ENCODE measurements around the gene TMEM132D.

The TMEM132D gene

DNA sequence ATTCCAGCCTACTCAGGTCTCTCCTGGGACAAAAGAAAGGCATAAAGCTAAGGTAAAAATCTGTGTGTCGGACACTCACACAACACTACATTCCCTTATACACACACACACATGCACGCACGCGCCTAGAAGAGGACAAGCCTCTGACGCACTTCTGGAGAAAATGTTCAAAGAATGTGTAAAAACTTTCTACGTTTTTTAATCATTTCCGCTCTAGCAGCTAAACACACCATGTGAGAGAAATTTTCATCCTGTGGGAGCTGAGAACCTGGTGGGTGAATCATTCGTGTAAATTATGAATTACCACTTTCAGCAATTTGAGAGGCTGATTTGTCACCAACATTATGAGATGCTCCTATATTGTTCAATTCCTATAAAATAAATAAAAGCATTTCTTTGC is 494.5 kb downstream of the TMEM132D start:
- H3K27me3 ChIP-seq (ENCODE audit: control insufficient read depth, insufficient read depth, low read length) = no peaks in the 10 kb centered on the region
- H3K36me3 ChIP-seq (ENCODE audit: control insufficient read depth, insufficient read depth, low read length) = no peaks in the 10 kb centered on the region
- no peaks in the 10 kb centered on the region for H3K9me3 ChIP-seq (ENCODE audit: control insufficient read depth, insufficient read depth, low read length)
- no peak overlapping the region for H3K9ac ChIP-seq (ENCODE audit: low read depth, low read length)
- no peak overlapping the region for H3K27ac ChIP-seq (ENCODE audit: low read depth, low read length)
- no peak overlapping the region for H3K4me3 ChIP-seq (ENCODE audit: low read depth, low read length)
- 0 out of 2 replicates have a peak, but pooled peaks cover 6% of the 10 kb centered on the region for H3K4me1 ChIP-seq (ENCODE audit: control insufficient read depth, insufficient read depth, low read length)

- no peak overlapping the region for H3K27ac ChIP-seq (ENCODE audit: low read depth, low read length)
- H3K9ac ChIP-seq (ENCODE audit: low read depth, low read length) = no peak overlapping the region
Observed at GRCh38 chr12:129404556-129404955, 499.3 kb downstream of the TMEM132D start.

DNA sequence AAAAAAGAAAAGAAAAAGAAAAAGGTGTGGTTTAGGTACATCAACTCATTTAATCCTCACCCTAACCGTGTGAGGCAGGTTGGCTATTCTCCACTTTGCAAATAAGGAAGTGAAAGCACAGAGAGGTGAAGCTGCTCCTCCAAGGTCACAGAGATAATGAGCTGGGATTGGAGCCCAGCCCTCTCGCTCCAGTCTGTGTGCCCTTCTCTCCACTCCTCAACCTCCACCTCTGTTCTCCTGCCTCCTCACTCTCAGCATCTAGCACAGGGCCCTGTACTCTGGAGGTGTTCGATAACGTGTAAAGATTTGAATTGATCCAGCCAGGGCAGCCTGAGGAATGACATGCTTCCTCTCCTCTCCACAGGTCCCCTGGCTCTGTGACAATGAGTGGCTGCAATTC is 502.3 kb downstream of the TMEM132D start:
- H3K27me3 ChIP-seq (ENCODE audit: control insufficient read depth, insufficient read depth, low read length) = no peaks in the 10 kb centered on the region
- H3K27ac ChIP-seq (ENCODE audit: low read depth, low read length) = no peak overlapping the region
- H3K9me3 ChIP-seq (ENCODE audit: control insufficient read depth, insufficient read depth, low read length) = no peaks in the 10 kb centered on the region
- no peak overlapping the region for H3K4me3 ChIP-seq (ENCODE audit: low read depth, low read length)
- H3K4me1 ChIP-seq (ENCODE audit: control insufficient read depth, insufficient read depth, low read length) = 0 out of 2 replicates have a peak, but pooled peaks cover 6% of the 10 kb centered on the region
- no peaks in the 10 kb centered on the region for H3K36me3 ChIP-seq (ENCODE audit: control insufficient read depth, insufficient read depth, low read length)
- no peak overlapping the region for H3K9ac ChIP-seq (ENCODE audit: low read depth, low read length)

More at GRCh38 chr12:129404556-129404955, 499.3 kb downstream of the TMEM132D start:
- no peaks in the 10 kb centered on the region for H3K27me3 ChIP-seq (ENCODE audit: control insufficient read depth, insufficient read depth, low read length)
- H3K4me1 ChIP-seq (ENCODE audit: control insufficient read depth, insufficient read depth, low read length) = 0 out of 2 replicates have a peak, but pooled peaks cover 6% of the 10 kb centered on the region
- H3K4me3 ChIP-seq (ENCODE audit: low read depth, low read length) = no peak overlapping the region
- H3K9me3 ChIP-seq (ENCODE audit: control insufficient read depth, insufficient read depth, low read length) = no peaks in the 10 kb centered on the region
- H3K36me3 ChIP-seq (ENCODE audit: control insufficient read depth, insufficient read depth, low read length) = no peaks in the 10 kb centered on the region

DNA sequence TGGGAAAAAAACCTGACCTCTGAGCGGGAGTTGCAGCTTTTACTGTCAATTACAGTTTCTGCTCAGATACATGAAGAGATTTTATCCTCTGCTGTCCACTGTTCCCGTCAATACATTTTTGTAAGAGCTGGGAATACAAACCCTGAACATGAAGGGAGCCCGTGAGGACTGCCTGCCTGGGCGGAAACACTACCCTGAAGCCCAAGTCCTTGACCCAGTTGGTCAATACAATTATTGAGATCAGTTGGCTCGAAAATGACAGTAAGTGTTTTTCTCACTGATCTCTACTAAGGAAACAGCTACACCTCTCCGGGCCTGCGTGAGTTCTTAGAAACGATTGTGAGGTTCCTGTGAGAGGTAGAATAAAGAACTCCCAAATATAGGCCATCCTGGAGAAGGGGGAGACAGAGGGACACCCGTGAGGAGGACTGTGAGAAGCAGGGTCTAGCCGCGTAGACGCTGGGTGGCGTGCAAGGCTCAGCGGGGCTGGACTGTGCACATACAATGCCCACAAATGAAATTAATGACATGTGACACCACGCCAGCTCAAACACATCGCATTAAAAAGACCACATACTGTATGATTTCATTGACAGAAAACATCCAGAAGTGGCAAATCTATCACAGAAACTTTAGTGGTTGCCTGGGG is 509.5 kb downstream of the TMEM132D start:
- Histone ChIP-seq H3K36me3 (ENCODE audit: control insufficient read depth, insufficient read depth, low read length) (no peaks in the 10 kb centered on the region), H3K27ac (ENCODE audit: low read depth, low read length) (no peak overlapping the region), H3K4me3 (ENCODE audit: low read depth, low read length) (no peak overlapping the region), H3K4me1 (ENCODE audit: control insufficient read depth, insufficient read depth, low read length) (no peaks in the 10 kb centered on the region), H3K9ac (ENCODE audit: low read depth, low read length) (no peak overlapping the region), H3K9me3 (ENCODE audit: control insufficient read depth, insufficient read depth, low read length) (no peaks in the 10 kb centered on the region), H3K27me3 (ENCODE audit: control insufficient read depth, insufficient read depth, low read length) (no peaks in the 10 kb centered on the region)

GRCh38 chr12:129393357-129393937 is 510.4 kb downstream of the TMEM132D start:
- H3K9ac ChIP-seq (ENCODE audit: low read depth, low read length) = no peak overlapping the region
- no peaks in the 10 kb centered on the region for H3K36me3 ChIP-seq (ENCODE audit: control insufficient read depth, insufficient read depth, low read length)
- H3K9me3 ChIP-seq (ENCODE audit: control insufficient read depth, insufficient read depth, low read length) = no peaks in the 10 kb centered on the region
- no peaks in the 10 kb centered on the region for H3K27me3 ChIP-seq (ENCODE audit: control insufficient read depth, insufficient read depth, low read length)
- H3K4me3 ChIP-seq (ENCODE audit: low read depth, low read length) = no peak overlapping the region
- H3K27ac ChIP-seq (ENCODE audit: low read depth, low read length) = no peak overlapping the region
- H3K4me1 ChIP-seq (ENCODE audit: control insufficient read depth, insufficient read depth, low read length) = no peaks in the 10 kb centered on the region

GRCh38 chr12:129385637-129385990 is 518.2 kb downstream of the TMEM132D start:
- no peak overlapping the region for H3K9ac ChIP-seq (ENCODE audit: low read depth, low read length)
- H3K4me1 ChIP-seq (ENCODE audit: control insufficient read depth, insufficient read depth, low read length) = peaks cover 17% of the 10 kb centered on the region
- H3K36me3 ChIP-seq (ENCODE audit: control insufficient read depth, insufficient read depth, low read length) = no peaks in the 10 kb centered on the region
- no peaks in the 10 kb centered on the region for H3K27me3 ChIP-seq (ENCODE audit: control insufficient read depth, insufficient read depth, low read length)
- no peak overlapping the region for H3K27ac ChIP-seq (ENCODE audit: low read depth, low read length)
- H3K4me3 ChIP-seq (ENCODE audit: low read depth, low read length) = no peak overlapping the region
- H3K9me3 ChIP-seq (ENCODE audit: control insufficient read depth, insufficient read depth, low read length) = no peaks in the 10 kb centered on the region

GRCh38 chr12:129383956-129384355 is 519.9 kb downstream of the TMEM132D start:
- H3K27me3 ChIP-seq (ENCODE audit: control insufficient read depth, insufficient read depth, low read length) = no peaks in the 10 kb centered on the region
- no peaks in the 10 kb centered on the region for H3K36me3 ChIP-seq (ENCODE audit: control insufficient read depth, insufficient read depth, low read length)
- H3K27ac ChIP-seq (ENCODE audit: low read depth, low read length) = no peak overlapping the region
- H3K9me3 ChIP-seq (ENCODE audit: control insufficient read depth, insufficient read depth, low read length) = no peaks in the 10 kb centered on the region
- H3K4me3 ChIP-seq (ENCODE audit: low read depth, low read length) = no peak overlapping the region
- no peak overlapping the region for H3K9ac ChIP-seq (ENCODE audit: low read depth, low read length)
- peaks cover 17% of the 10 kb centered on the region for H3K4me1 ChIP-seq (ENCODE audit: control insufficient read depth, insufficient read depth, low read length)

- H3K9me3 ChIP-seq (ENCODE audit: control insufficient read depth, insufficient read depth, low read length) = no peaks in the 10 kb centered on the region
- H3K4me1 ChIP-seq (ENCODE audit: control insufficient read depth, insufficient read depth, low read length) = peaks cover 17% of the 10 kb centered on the region
- no peak overlapping the region for H3K4me3 ChIP-seq (ENCODE audit: low read depth, low read length)
- no peak overlapping the region for H3K27ac ChIP-seq (ENCODE audit: low read depth, low read length)
- H3K9ac ChIP-seq (ENCODE audit: low read depth, low read length) = no peak overlapping the region
- no peaks in the 10 kb centered on the region for H3K27me3 ChIP-seq (ENCODE audit: control insufficient read depth, insufficient read depth, low read length)
- H3K36me3 ChIP-seq (ENCODE audit: control insufficient read depth, insufficient read depth, low read length) = no peaks in the 10 kb centered on the region
Observed at GRCh38 chr12:129381715-129382114, 522.1 kb downstream of the TMEM132D start.

- Histone ChIP-seq H3K9ac (ENCODE audit: low read depth, low read length) (no peak overlapping the region), H3K27me3 (ENCODE audit: control insufficient read depth, insufficient read depth, low read length) (no peaks in the 10 kb centered on the region), H3K27ac (ENCODE audit: low read depth, low read length) (no peak overlapping the region), H3K4me3 (ENCODE audit: low read depth, low read length) (no peak overlapping the region), H3K9me3 (ENCODE audit: control insufficient read depth, insufficient read depth, low read length) (no peaks in the 10 kb centered on the region), H3K36me3 (ENCODE audit: control insufficient read depth, insufficient read depth, low read length) (no peaks in the 10 kb centered on the region), H3K4me1 (ENCODE audit: control insufficient read depth, insufficient read depth, low read length) (no peaks in the 10 kb centered on the region)
Observed at GRCh38 chr12:129379076-129379804, 524.6 kb downstream of the TMEM132D start.

GRCh38 chr12:129378496-129378895 is 525.3 kb downstream of the TMEM132D start:
- Histone ChIP-seq H3K4me1 (ENCODE audit: control insufficient read depth, insufficient read depth, low read length) (no peaks in the 10 kb centered on the region), H3K4me3 (ENCODE audit: low read depth, low read length) (no peak overlapping the region), H3K27me3 (ENCODE audit: control insufficient read depth, insufficient read depth, low read length) (no peaks in the 10 kb centered on the region), H3K9ac (ENCODE audit: low read depth, low read length) (no peak overlapping the region), H3K9me3 (ENCODE audit: control insufficient read depth, insufficient read depth, low read length) (no peaks in the 10 kb centered on the region), H3K27ac (ENCODE audit: low read depth, low read length) (no peak overlapping the region), H3K36me3 (ENCODE audit: control insufficient read depth, insufficient read depth, low read length) (no peaks in the 10 kb centered on the region)

DNA sequence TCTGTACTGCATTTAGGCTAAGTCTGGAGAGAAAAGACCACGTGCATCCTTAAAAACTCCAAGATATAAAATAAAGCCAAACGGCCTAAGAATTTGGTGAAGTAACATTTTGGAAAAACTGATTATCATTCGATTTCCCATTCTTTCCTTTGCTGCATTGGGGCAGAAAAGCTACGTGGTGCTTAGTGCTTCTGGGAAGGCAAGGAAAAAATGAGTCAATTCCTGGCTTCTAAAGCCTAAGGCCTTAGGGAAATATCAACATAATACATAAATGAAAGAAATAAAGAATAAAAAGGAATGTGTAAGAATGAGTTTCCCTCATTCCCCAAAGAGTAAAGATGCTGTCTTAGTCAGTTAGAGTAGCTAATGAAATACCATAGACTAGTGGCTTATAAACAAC is 530.1 kb downstream of the TMEM132D start:
- no peaks in the 10 kb centered on the region for H3K4me1 ChIP-seq (ENCODE audit: control insufficient read depth, insufficient read depth, low read length)
- no peak overlapping the region for H3K9ac ChIP-seq (ENCODE audit: low read depth, low read length)
- no peak overlapping the region for H3K4me3 ChIP-seq (ENCODE audit: low read depth, low read length)
- no peaks in the 10 kb centered on the region; the same call in 1 of the 2 replicates for H3K9me3 ChIP-seq (ENCODE audit: control insufficient read depth, insufficient read depth, low read length)
- H3K27ac ChIP-seq (ENCODE audit: low read depth, low read length) = no peak overlapping the region
- H3K27me3 ChIP-seq (ENCODE audit: control insufficient read depth, insufficient read depth, low read length) = no peaks in the 10 kb centered on the region
- H3K36me3 ChIP-seq (ENCODE audit: control insufficient read depth, insufficient read depth, low read length) = no peaks in the 10 kb centered on the region
